ENCODE results near the gene GNB3. TPM values are rescaled to one million over a fixed set of nuclear protein-coding genes. Genes with fewer than 3 reads are reported as not detected.

Gene GNB3
- total RNA-seq, 1 donor from 2014 or later, result 5.2 TPM

- H3K4me1 ChIP-seq, result peaks cover 19% of the 10 kb centered on the region
- DNase-seq (ENCODE audit: extremely low spot score in 2 of 2), result no peak
- H3K27me3 ChIP-seq, result no peaks in the 10 kb centered on the region
- H3K4me3 ChIP-seq, result no peak overlapping the region
- intact Hi-C loops (cut with DNase I), result no loop called here
- TF ChIP-seq POLR2A (IDR thresholded peaks at IDR 0.05) (no peak), CTCF (IDR thresholded peaks at IDR 0.05) (no peak), POLR2AphosphoS5 (IDR thresholded peaks at IDR 0.05; ENCODE audit: insufficient read depth in 1 of 2, low read depth in 1 of 2) (no peak)
- H3K27ac ChIP-seq, result no peak overlapping the region
- no peaks in the 10 kb centered on the region for H3K36me3 ChIP-seq
- H3K9me3 ChIP-seq, result no peaks in the 10 kb centered on the region
Observed at GRCh38 chr12:6819106-6820030, 21.4 kb upstream of the GNB3 start.

- Histone ChIP-seq H3K36me3 (no peaks in the 10 kb centered on the region), H3K9me3 (no peaks in the 10 kb centered on the region), H3K27ac (no peak overlapping the region), H3K4me3 (no peak overlapping the region), H3K4me1 (peaks cover 24% of the 10 kb centered on the region), H3K27me3 (no peaks in the 10 kb centered on the region)
- TF ChIP-seq CTCF (IDR thresholded peaks at IDR 0.05), result no peak
- no peak for TF ChIP-seq POLR2A (IDR thresholded peaks at IDR 0.05)
- TF ChIP-seq POLR2AphosphoS5 (IDR thresholded peaks at IDR 0.05; ENCODE audit: insufficient read depth in 1 of 2, low read depth in 1 of 2), result no peak
- intact Hi-C loops (cut with DNase I), result no loop called here
- DNase-seq (ENCODE audit: extremely low spot score in 2 of 2), result no peak
Observed at GRCh38 chr12:6820166-6820565, 20.6 kb upstream of the GNB3 start.

- Histone ChIP-seq H3K4me3 (peak within 1 kb of the TSS; percentile 36 to 43), H3K4me1 (peaks cover 35% of the 10 kb centered on the region), H3K36me3 (no peaks in the 10 kb centered on the region), H3K9me3 (no peaks in the 10 kb centered on the region), H3K27ac (peak within 1 kb of the TSS; percentile 28), H3K27me3 (no peaks in the 10 kb centered on the region)
- intact Hi-C loops (cut with DNase I), result no loop called here
- no peak for DNase-seq (ENCODE audit: extremely low spot score in 2 of 2)
- TF ChIP-seq POLR2AphosphoS5 (IDR thresholded peaks at IDR 0.05; ENCODE audit: insufficient read depth in 1 of 2, low read depth in 1 of 2) (no peak), CTCF (IDR thresholded peaks at IDR 0.05) (no peak), POLR2A (IDR thresholded peaks at IDR 0.05) (no peak)
Observed at GRCh38 chr12:6821591-6822425, 18.9 kb upstream of the GNB3 start, which contains the start of gene GPR162. GPR162 (plus strand) TSS chr12:6821821; CDS start chr12:6823899, 2,078 bp downstream.

- peak overlapping the region in 1 of 2 donors; percentile 36 for H3K4me3 ChIP-seq
- TF ChIP-seq POLR2A (IDR thresholded peaks at IDR 0.05) (no peak), POLR2AphosphoS5 (IDR thresholded peaks at IDR 0.05; ENCODE audit: insufficient read depth in 1 of 2, low read depth in 1 of 2) (no peak), CTCF (IDR thresholded peaks at IDR 0.05) (no peak)
- no peak for DNase-seq (ENCODE audit: extremely low spot score in 2 of 2)
- no peaks in the 10 kb centered on the region for H3K9me3 ChIP-seq
- peaks cover 43% of the 10 kb centered on the region for H3K4me1 ChIP-seq
- H3K36me3 ChIP-seq, result no peaks in the 10 kb centered on the region
- no peak overlapping the region for H3K27ac ChIP-seq
- intact Hi-C loops (cut with DNase I), result no loop called here
- no peaks in the 10 kb centered on the region for H3K27me3 ChIP-seq
Observed at GRCh38 chr12:6822426-6823135, 18.1 kb upstream of the GNB3 start.
